Measurements from ENCODE around the gene LDB3. TPM values are rescaled to one million over a fixed set of nuclear protein-coding genes. Genes with fewer than 3 reads are reported as not detected.
A peak's percentile ranks its signal among the peaks of the same experiment; 100 is the strongest.

LDB3 gene
- total and polyA plus RNA-seq, 2 of the 8 experiments (the other 6 are each of a cell fraction or from before 2014, with no cell fraction given): 0.20 to 0.43 TPM

GRCh38 chr10:86755740-86756510 lies 87.6 kb downstream of the LDB3 start (continued):
- peak; percentile 9 for TF ChIP-seq NANOG (IDR thresholded peaks at IDR 0.05; ENCODE audit: insufficient read depth, low read depth, low read length, poor library complexity, severe bottlenecking)
- no peak for TF ChIP-seq NRF1 (IDR thresholded peaks at IDR 0.05; ENCODE audit: low read depth, low read length)
- TF ChIP-seq TAF7 (optimal IDR thresholded peaks at IDR 0.05; ENCODE audit: borderline replicate concordance, low read depth, low read length): peak; percentile 61
- peak; percentile 33; the same call in 1 of the 2 replicates for TF ChIP-seq SP4 (IDR thresholded peaks at IDR 0.05; ENCODE audit: low read length)
- TF ChIP-seq CHD2 (IDR thresholded peaks at IDR 0.05; ENCODE audit: low read length): no peak
- TF ChIP-seq SUZ12 (IDR thresholded peaks at IDR 0.05; ENCODE audit: low read length): no peak
- TF ChIP-seq RAD21 (IDR thresholded peaks at IDR 0.05 in 1 of 2, conservative IDR thresholded peaks at IDR 0.05 in 1 of 2; ENCODE audit: low read depth in 2 of 2, low read length in 2 of 2): peak in 1 of 2 experiments; percentile 0; a peak in 1 of 4 replicates
- TF ChIP-seq CTBP2 (IDR thresholded peaks at IDR 0.05; ENCODE audit: borderline replicate concordance, insufficient read depth, insufficient read length, low read length): no peak
- TF ChIP-seq, protein P1, sequence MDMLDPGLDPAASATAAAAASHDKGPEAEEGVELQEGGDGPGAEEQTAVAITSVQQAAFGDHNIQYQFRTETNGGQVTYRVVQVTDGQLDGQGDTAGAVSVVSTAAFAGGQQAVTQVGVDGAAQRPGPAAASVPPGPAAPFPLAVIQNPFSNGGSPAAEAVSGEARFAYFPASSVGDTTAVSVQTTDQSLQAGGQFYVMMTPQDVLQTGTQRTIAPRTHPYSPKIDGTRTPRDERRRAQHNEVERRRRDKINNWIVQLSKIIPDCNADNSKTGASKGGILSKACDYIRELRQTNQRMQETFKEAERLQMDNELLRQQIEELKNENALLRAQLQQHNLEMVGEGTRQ (IDR thresholded peaks at IDR 0.05; ENCODE audit: low read length): no peak
- peak; percentile 50 for TF ChIP-seq TEAD4 (IDR thresholded peaks at IDR 0.05; ENCODE audit: low read depth, low read length)
- TF ChIP-seq BACH1 (IDR thresholded peaks at IDR 0.05; ENCODE audit: low read length): peak; percentile 52
- no peak for TF ChIP-seq POU5F1 (IDR thresholded peaks at IDR 0.05; ENCODE audit: low read depth, low read length)
- TF ChIP-seq EGR1 (IDR thresholded peaks at IDR 0.05; ENCODE audit: borderline replicate concordance, low read depth, low read length): 0 out of 2 replicates have a peak, but pooled peaks have one; percentile 18
- TF ChIP-seq KDM4A (IDR thresholded peaks at IDR 0.05; ENCODE audit: low read depth, low read length, severe bottlenecking): peak; percentile 51
- TF ChIP-seq ZNF274 (IDR thresholded peaks at IDR 0.05; ENCODE audit: borderline replicate concordance, extremely low read depth, low read length): no peak
- TF ChIP-seq POLR2AphosphoS5 (IDR thresholded peaks at IDR 0.05; ENCODE audit: low read depth, low read length): peak; percentile 88
- TF ChIP-seq MAX (IDR thresholded peaks at IDR 0.05): peak; percentile 29
- TF ChIP-seq JUN (IDR thresholded peaks at IDR 0.05; ENCODE audit: low read depth, low read length): no peak
- peak; percentile 12 to 73; a peak in 1 of 4 replicates for TF ChIP-seq HDAC2 (IDR thresholded peaks at IDR 0.05; ENCODE audit: borderline replicate concordance in 1 of 2, low read depth in 2 of 2, low read length in 2 of 2)
- TF ChIP-seq SP1 (IDR thresholded peaks at IDR 0.05; ENCODE audit: low read depth, low read length): no peak
- TF ChIP-seq TBP (IDR thresholded peaks at IDR 0.05; ENCODE audit: low read depth, low read length): peak; percentile 49
- no peak for TF ChIP-seq JUND (IDR thresholded peaks at IDR 0.05; ENCODE audit: low read length)
- TF ChIP-seq MAFK (IDR thresholded peaks at IDR 0.05; ENCODE audit: low read depth, low read length): no peak

Measured in H1 (cell line).